ENCODE data around the gene SYNDIG1L. TPM values are rescaled to one million over a fixed set of nuclear protein-coding genes. Genes with fewer than 3 reads are reported as not detected.
A peak's percentile ranks its signal among the peaks of the same experiment; 100 is the strongest.

SYNDIG1L gene
- total RNA-seq, 1 experiment from 2014 or later = 1.4 TPM

DNA sequence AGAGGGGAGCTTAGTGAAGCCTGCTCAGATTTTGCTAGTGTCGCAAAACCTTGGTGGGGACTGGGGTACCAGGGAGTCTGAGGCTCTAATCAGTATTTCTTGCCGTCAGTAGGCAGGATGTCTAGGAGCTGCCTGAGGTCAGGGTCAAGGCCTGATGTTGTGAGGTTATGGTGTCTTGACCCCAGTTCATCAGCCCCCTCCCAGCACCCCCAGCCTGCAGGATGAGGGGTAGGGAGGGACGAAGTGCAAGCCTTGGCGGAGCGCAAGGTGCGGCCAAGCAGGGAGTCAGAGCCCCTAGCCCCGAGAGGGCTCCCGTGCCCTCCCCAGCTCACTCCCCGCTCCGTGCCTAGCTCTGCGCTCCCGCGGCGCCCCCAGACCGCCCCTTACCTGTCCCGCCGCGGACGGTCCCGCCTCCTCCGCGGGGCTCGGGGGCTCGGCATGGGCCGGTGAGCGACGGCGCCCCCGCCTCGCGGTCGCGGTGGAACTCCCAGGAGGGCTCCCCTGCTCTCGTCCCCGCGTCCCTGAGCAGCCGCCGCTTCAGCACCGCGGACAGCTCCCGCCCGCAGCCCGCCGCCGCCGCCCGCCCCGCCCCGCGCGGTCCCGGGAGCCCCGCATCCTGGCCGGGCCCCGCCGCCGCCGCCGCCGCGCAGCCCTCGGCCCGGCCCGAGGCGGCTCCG lies 347 bp downstream of the SYNDIG1L start (continued):
- TF ChIP-seq ESRRA (CRISPR knock-in tag; IDR thresholded peaks at IDR 0.05; ENCODE audit: borderline replicate concordance) = peak; percentile 85; the same call in 1 of the 2 replicates
- TF ChIP-seq TCF7 (CRISPR knock-in tag; IDR thresholded peaks at IDR 0.05; ENCODE audit: low read depth) = peak; percentile 78; the same call in 1 of the 2 replicates
- TF ChIP-seq, protein P1, sequence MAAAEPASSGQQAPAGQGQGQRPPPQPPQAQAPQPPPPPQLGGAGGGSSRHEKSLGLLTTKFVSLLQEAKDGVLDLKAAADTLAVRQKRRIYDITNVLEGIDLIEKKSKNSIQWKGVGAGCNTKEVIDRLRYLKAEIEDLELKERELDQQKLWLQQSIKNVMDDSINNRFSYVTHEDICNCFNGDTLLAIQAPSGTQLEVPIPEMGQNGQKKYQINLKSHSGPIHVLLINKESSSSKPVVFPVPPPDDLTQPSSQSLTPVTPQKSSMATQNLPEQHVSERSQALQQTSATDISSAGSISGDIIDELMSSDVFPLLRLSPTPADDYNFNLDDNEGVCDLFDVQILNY (CRISPR knock-in tag; IDR thresholded peaks at IDR 0.05) = peak; percentile 86
- no peak for TF ChIP-seq GRHL2 (CRISPR knock-in tag; IDR thresholded peaks at IDR 0.05; ENCODE audit: insufficient replicate concordance, severe bottlenecking)
- no peak for TF ChIP-seq GTF2I (CRISPR knock-in tag; conservative IDR thresholded peaks at IDR 0.05)
- TF ChIP-seq, protein P2, sequence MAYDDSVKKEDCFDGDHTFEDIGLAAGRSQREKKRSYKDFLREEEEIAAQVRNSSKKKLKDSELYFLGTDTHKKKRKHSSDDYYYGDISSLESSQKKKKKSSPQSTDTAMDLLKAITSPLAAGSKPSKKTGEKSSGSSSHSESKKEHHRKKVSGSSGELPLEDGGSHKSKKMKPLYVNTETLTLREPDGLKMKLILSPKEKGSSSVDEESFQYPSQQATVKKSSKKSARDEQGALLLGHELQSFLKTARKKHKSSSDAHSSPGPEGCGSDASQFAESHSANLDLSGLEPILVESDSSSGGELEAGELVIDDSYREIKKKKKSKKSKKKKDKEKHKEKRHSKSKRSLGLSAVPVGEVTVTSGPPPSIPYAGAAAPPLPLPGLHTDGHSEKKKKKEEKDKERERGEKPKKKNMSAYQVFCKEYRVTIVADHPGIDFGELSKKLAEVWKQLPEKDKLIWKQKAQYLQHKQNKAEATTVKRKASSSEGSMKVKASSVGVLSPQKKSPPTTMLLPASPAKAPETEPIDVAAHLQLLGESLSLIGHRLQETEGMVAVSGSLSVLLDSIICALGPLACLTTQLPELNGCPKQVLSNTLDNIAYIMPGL (CRISPR knock-in tag; IDR thresholded peaks at IDR 0.05) = 0 out of 2 replicates have a peak, but pooled peaks have one; percentile 44
- TF ChIP-seq, protein P3, sequence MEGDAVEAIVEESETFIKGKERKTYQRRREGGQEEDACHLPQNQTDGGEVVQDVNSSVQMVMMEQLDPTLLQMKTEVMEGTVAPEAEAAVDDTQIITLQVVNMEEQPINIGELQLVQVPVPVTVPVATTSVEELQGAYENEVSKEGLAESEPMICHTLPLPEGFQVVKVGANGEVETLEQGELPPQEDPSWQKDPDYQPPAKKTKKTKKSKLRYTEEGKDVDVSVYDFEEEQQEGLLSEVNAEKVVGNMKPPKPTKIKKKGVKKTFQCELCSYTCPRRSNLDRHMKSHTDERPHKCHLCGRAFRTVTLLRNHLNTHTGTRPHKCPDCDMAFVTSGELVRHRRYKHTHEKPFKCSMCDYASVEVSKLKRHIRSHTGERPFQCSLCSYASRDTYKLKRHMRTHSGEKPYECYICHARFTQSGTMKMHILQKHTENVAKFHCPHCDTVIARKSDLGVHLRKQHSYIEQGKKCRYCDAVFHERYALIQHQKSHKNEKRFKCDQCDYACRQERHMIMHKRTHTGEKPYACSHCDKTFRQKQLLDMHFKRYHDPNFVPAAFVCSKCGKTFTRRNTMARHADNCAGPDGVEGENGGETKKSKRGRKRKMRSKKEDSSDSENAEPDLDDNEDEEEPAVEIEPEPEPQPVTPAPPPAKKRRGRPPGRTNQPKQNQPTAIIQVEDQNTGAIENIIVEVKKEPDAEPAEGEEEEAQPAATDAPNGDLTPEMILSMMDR (IDR thresholded peaks at IDR 0.05) = no peak
- TF ChIP-seq SOX15 (CRISPR knock-in tag; IDR thresholded peaks at IDR 0.05) = no peak
- TF ChIP-seq, protein P4, sequence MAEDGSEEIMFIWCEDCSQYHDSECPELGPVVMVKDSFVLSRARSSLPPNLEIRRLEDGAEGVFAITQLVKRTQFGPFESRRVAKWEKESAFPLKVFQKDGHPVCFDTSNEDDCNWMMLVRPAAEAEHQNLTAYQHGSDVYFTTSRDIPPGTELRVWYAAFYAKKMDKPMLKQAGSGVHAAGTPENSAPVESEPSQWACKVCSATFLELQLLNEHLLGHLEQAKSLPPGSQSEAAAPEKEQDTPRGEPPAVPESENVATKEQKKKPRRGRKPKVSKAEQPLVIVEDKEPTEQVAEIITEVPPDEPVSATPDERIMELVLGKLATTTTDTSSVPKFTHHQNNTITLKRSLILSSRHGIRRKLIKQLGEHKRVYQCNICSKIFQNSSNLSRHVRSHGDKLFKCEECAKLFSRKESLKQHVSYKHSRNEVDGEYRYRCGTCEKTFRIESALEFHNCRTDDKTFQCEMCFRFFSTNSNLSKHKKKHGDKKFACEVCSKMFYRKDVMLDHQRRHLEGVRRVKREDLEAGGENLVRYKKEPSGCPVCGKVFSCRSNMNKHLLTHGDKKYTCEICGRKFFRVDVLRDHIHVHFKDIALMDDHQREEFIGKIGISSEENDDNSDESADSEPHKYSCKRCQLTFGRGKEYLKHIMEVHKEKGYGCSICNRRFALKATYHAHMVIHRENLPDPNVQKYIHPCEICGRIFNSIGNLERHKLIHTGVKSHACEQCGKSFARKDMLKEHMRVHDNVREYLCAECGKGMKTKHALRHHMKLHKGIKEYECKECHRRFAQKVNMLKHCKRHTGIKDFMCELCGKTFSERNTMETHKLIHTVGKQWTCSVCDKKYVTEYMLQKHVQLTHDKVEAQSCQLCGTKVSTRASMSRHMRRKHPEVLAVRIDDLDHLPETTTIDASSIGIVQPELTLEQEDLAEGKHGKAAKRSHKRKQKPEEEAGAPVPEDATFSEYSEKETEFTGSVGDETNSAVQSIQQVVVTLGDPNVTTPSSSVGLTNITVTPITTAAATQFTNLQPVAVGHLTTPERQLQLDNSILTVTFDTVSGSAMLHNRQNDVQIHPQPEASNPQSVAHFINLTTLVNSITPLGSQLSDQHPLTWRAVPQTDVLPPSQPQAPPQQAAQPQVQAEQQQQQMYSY (CRISPR knock-in tag; IDR thresholded peaks at IDR 0.05) = no peak
- TF ChIP-seq, protein P5, sequence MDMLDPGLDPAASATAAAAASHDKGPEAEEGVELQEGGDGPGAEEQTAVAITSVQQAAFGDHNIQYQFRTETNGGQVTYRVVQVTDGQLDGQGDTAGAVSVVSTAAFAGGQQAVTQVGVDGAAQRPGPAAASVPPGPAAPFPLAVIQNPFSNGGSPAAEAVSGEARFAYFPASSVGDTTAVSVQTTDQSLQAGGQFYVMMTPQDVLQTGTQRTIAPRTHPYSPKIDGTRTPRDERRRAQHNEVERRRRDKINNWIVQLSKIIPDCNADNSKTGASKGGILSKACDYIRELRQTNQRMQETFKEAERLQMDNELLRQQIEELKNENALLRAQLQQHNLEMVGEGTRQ (CRISPR knock-in tag; IDR thresholded peaks at IDR 0.05) = 0 out of 2 replicates have a peak, but pooled peaks have one; percentile 9
- TF ChIP-seq ZNF219 (CRISPR knock-in tag; IDR thresholded peaks at IDR 0.05; ENCODE audit: borderline replicate concordance) = peak; percentile 84; the same call in 1 of the 2 replicates
- TF ChIP-seq NFE2L1 (CRISPR knock-in tag; IDR thresholded peaks at IDR 0.05) = 0 out of 2 replicates have a peak, but pooled peaks have one; percentile 23
- TF ChIP-seq NR2C2 (CRISPR knock-in tag; IDR thresholded peaks at IDR 0.05) = 0 out of 2 replicates have a peak, but pooled peaks have one; percentile 12
- TF ChIP-seq ZNF423 (CRISPR knock-in tag; IDR thresholded peaks at IDR 0.05) = no peak
- TF ChIP-seq, protein P6, sequence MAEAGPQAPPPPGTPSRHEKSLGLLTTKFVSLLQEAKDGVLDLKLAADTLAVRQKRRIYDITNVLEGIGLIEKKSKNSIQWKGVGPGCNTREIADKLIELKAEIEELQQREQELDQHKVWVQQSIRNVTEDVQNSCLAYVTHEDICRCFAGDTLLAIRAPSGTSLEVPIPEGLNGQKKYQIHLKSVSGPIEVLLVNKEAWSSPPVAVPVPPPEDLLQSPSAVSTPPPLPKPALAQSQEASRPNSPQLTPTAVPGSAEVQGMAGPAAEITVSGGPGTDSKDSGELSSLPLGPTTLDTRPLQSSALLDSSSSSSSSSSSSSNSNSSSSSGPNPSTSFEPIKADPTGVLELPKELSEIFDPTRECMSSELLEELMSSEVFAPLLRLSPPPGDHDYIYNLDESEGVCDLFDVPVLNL (CRISPR knock-in tag; IDR thresholded peaks at IDR 0.05; ENCODE audit: borderline replicate concordance, low read depth) = peak; percentile 71; the same call in 1 of the 2 replicates
- TF ChIP-seq ETV6 (CRISPR knock-in tag; IDR thresholded peaks at IDR 0.05) = peak; percentile 82; the same call in 1 of the 2 replicates
- TF ChIP-seq EMX1 (CRISPR knock-in tag; IDR thresholded peaks at IDR 0.05) = no peak
- no peak for TF ChIP-seq ZBTB21 (CRISPR knock-in tag; IDR thresholded peaks at IDR 0.05; ENCODE audit: borderline replicate concordance)
- TF ChIP-seq TEAD1 (CRISPR knock-in tag; IDR thresholded peaks at IDR 0.05) = peak; percentile 85; the same call in 1 of the 2 replicates
- TF ChIP-seq ZNF232 (CRISPR knock-in tag; IDR thresholded peaks at IDR 0.05) = peak; percentile 59; the same call in 1 of the 2 replicates
- TF ChIP-seq, protein P7, sequence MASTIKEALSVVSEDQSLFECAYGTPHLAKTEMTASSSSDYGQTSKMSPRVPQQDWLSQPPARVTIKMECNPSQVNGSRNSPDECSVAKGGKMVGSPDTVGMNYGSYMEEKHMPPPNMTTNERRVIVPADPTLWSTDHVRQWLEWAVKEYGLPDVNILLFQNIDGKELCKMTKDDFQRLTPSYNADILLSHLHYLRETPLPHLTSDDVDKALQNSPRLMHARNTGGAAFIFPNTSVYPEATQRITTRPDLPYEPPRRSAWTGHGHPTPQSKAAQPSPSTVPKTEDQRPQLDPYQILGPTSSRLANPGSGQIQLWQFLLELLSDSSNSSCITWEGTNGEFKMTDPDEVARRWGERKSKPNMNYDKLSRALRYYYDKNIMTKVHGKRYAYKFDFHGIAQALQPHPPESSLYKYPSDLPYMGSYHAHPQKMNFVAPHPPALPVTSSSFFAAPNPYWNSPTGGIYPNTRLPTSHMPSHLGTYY (CRISPR knock-in tag; IDR thresholded peaks at IDR 0.05) = no peak
- TF ChIP-seq, protein P8, sequence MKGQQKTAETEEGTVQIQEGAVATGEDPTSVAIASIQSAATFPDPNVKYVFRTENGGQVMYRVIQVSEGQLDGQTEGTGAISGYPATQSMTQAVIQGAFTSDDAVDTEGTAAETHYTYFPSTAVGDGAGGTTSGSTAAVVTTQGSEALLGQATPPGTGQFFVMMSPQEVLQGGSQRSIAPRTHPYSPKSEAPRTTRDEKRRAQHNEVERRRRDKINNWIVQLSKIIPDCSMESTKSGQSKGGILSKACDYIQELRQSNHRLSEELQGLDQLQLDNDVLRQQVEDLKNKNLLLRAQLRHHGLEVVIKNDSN (CRISPR knock-in tag; IDR thresholded peaks at IDR 0.05) = 0 out of 2 replicates have a peak, but pooled peaks have one; percentile 49
